ENCODE results near the gene STIMATE.

STIMATE gene

DNA sequence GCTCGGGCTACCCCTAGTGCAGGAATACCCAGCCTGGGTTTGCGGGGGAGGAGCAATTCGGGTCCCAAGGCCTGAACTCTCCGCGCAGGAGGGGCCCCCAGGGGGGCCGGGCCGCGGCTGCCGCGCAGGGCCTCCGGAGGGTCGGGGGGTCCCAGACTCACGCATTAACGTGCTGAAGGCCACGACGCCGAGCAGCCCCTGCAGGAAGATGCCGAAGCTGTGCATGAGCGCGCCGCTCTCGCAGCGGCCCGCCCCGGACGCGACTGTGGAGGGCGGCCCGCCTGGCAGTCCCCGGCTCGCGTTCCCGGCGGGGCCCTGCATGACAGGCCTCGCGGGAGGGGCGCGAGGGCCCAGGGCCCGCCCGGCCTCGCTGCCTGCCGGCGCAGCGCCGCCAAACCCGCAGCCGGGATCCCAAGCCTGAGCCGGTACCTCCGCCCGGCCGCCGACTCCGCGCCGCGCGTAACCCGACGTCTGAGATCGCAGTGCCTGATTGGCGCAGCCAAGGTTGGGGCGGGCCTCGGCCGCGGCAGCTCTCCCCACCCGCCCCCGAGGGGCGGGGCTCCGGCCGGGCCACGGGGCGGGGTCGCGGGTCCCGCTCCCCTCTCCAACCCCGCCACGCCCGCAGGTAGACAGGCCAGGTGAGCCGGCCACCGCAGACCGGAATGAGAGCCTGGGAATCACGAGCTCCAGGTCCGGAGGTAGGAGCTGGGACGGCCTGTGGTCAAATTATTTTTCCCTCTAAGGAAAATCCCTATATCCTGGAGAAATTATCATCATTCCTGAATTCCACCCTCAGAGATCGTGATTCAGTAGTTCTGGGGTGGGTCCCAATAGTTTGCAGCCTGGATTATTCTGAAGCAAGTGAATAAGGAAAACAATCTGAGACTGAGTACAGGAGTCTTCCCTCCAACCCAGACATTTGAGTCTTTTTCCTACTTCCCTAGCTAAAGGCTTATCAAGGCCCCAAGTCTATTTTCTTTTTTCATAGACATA is at the start of gene STIMATE:
TSS of gene STIMATE (minus strand) at position 419 of the 993 bp plus-strand sequence. CDS start at position 321, 98 bp downstream.
- no peaks in the 10 kb centered on the region for H3K36me3 ChIP-seq (replicated peaks)
- peak; percentile 79 to 91 for DNase-seq (ENCODE audit: low spot score in 2 of 2)
- H3K4me1 ChIP-seq: no peaks in the 10 kb centered on the region
- H3K27me3 ChIP-seq (ENCODE audit: low read depth): no peaks in the 10 kb centered on the region
- no peaks in the 10 kb centered on the region for H3K9me3 ChIP-seq
- in situ Hi-C loops (cut with MboI; ENCODE audit: low sequenced_read_pairs): no loop called here
- H3K4me3 ChIP-seq: peak within 1 kb of the TSS; percentile 60

DNA sequence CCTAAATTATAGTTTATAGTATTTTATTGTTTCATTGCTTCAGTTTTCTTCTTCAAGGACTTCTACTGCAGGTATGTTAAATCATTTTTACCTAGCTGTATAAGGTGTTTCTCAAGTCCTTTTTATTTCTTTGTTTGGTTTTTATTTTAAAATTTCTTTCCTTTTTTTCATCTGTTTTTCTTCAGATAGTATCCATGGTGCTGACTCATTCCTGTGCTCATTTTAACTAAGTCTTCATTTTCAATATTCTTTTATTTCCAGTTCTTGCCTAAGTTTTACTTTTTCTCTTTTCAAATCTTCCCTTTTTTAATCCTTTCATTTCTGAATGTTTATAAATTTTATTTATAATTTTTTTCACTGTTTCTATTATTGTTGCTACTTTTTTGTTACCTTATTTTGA is 42.3 kb upstream of the STIMATE start:
- Histone ChIP-seq H3K27me3 (ENCODE audit: low read depth) (no peaks in the 10 kb centered on the region), H3K9me3 (no peaks in the 10 kb centered on the region), H3K4me3 (no peak overlapping the region), H3K36me3 (replicated peaks) (0 out of 2 replicates have a peak, but pooled peaks cover 2% of the 10 kb centered on the region), H3K4me1 (peaks cover 9% of the 10 kb centered on the region)
- no peak for DNase-seq (ENCODE audit: low spot score in 2 of 2)
- in situ Hi-C loops (cut with MboI; ENCODE audit: low sequenced_read_pairs): no loop called here

DNA sequence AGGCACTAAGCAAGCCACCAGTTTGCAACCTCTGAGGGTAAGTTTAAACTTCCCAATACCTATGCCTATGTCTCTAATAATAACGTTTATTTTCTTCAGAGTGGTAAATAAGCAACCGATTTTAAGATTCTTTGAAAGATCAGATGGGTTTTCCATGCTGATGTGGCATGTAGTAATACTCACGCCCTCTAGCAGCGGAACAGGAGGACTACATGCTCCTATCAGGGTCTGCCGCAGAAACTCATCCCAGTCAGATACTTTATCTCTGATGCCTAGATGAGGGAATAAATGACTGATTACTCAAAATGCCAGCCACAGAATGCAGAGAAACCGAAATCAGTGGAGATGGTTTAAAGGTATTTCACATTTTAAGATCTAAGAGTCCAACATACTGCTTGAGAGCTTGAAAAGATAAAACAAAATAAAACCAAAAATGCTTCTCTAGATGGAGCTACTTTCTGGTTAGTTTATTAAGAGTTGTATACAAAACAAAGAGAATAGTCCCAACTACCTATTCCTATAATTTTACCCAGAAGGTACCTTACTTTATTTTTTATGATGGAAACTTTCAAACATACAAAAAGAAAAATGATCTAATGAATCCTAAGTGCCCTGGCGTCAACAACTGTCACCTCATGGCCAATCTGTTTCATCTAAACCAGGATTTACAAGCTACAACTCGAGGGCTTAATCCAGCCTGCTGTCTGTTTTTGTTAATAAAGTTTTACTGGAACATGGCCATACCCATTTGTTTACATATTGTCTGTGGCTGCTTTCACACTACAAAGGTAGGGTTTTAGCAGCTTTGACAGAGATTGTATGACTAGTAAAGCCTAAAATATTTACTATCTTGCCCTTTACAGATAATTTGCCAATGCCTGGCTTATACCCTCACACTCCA is 37.5 kb upstream of the STIMATE start:
- in situ Hi-C loops (cut with MboI; ENCODE audit: low sequenced_read_pairs): no loop called here
- Histone ChIP-seq H3K4me1 (peaks cover 9% of the 10 kb centered on the region), H3K27me3 (ENCODE audit: low read depth) (no peaks in the 10 kb centered on the region), H3K4me3 (no peak overlapping the region), H3K9me3 (no peaks in the 10 kb centered on the region), H3K36me3 (replicated peaks) (peaks cover 2% of the 10 kb centered on the region; the same call in 1 of the 2 replicates)
- peak; percentile 68 to 69 for DNase-seq (ENCODE audit: low spot score in 2 of 2)

- peaks cover 9% of the 10 kb centered on the region for H3K4me1 ChIP-seq
- no peaks in the 10 kb centered on the region for H3K27me3 ChIP-seq (ENCODE audit: low read depth)
- H3K36me3 ChIP-seq (replicated peaks): no peaks in the 10 kb centered on the region; the same call in 1 of the 2 replicates
- in situ Hi-C loops (cut with MboI; ENCODE audit: low sequenced_read_pairs): no loop called here
- no peaks in the 10 kb centered on the region for H3K9me3 ChIP-seq
- no peak overlapping the region for H3K4me3 ChIP-seq
- no peak for DNase-seq (ENCODE audit: low spot score in 2 of 2)
Observed at GRCh38 chr3:52931889-52932288, 34.5 kb upstream of the STIMATE start.

GRCh38 chr3:52931328-52931727 is 34.0 kb upstream of the STIMATE start:
- no peaks in the 10 kb centered on the region for H3K27me3 ChIP-seq (ENCODE audit: low read depth)
- DNase-seq (ENCODE audit: low spot score in 2 of 2): no peak
- H3K4me1 ChIP-seq: peaks cover 9% of the 10 kb centered on the region
- H3K36me3 ChIP-seq (replicated peaks): no peaks in the 10 kb centered on the region; the same call in 1 of the 2 replicates
- no peak overlapping the region for H3K4me3 ChIP-seq
- H3K9me3 ChIP-seq: no peaks in the 10 kb centered on the region
- in situ Hi-C loops (cut with MboI; ENCODE audit: low sequenced_read_pairs): no loop called here

DNA sequence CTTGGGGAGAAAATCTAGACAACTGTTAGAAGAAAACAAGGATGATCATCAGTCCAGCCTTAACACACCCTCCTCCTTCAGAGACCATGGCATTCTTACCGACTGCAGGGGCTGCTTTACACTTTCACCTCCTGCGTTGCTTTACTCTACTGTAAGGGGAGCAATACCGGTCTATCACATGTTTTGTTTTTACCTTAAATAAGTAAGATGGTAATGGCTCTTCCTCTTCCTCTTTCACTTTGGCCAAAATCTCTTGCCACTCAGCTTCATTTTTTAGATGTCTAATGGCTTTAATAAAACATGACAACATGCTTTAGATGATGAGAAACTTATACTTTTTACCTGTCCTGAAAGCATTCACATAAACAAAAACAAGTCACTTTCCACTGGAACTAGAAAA is 33.4 kb upstream of the STIMATE start:
- no peaks in the 10 kb centered on the region; the same call in 1 of the 2 replicates for H3K36me3 ChIP-seq (replicated peaks)
- in situ Hi-C loops (cut with MboI; ENCODE audit: low sequenced_read_pairs): no loop called here
- DNase-seq (ENCODE audit: low spot score in 2 of 2): no peak

GRCh38 chr3:52926554-52926953 is 29.2 kb upstream of the STIMATE start:
- Histone ChIP-seq H3K27me3 (ENCODE audit: low read depth) (no peaks in the 10 kb centered on the region), H3K4me1 (no peaks in the 10 kb centered on the region), H3K36me3 (replicated peaks) (no peaks in the 10 kb centered on the region; the same call in 1 of the 2 replicates), H3K9me3 (no peaks in the 10 kb centered on the region), H3K4me3 (no peak overlapping the region)
- in situ Hi-C loops (cut with MboI; ENCODE audit: low sequenced_read_pairs): no loop called here
- no peak for DNase-seq (ENCODE audit: low spot score in 2 of 2)

More for the DNA sequence above, 33.4 kb upstream of the STIMATE start:
- Histone ChIP-seq H3K27me3 (ENCODE audit: low read depth) (no peaks in the 10 kb centered on the region), H3K4me1 (peaks cover 9% of the 10 kb centered on the region), H3K9me3 (no peaks in the 10 kb centered on the region), H3K4me3 (no peak overlapping the region)

DNA sequence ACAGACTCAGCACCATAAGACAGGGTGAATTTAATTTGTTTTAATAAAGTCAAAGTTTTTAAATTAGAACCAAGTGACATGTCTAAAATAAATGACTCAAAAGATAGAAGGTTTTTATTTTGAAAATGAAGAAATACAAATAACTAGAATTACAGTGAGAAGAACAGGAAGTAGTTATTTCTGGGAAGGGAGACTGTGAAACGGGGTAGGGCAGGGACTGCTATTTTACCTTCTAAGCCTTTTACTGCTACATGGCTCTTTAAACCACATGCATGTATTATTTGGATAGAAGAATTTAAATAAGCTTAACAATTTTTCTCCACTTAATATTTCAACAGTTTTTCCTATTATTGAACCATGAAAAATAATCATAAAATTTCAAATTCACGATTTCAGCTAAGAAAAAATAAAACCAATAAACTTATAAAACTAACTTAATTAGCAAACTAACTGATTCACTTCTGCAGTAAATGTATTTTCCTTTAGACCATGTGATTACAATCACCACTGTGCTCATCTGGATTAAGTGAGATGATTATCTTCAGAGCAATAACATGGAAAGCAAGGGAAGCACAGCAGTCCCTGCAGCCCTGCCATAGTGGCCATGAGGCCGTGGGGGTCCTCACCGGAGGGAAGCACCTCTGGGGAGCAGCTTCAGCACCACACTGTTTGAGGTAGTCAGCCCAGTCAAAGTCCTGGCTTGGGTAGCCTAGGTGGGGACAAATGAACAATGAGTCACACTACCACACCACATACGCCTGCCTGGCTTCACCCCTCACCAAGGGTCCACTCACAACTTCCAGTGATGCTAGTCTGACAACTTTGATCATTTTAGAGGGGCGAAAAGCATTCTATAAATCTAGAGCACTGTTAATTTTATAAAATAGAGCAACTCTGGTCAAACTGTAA is 28.3 kb upstream of the STIMATE start:
- peaks cover 4% of the 10 kb centered on the region for H3K36me3 ChIP-seq (replicated peaks)
- no peaks in the 10 kb centered on the region for H3K27me3 ChIP-seq (ENCODE audit: low read depth)
- no peaks in the 10 kb centered on the region for H3K4me1 ChIP-seq
- H3K4me3 ChIP-seq: no peak overlapping the region
- DNase-seq (ENCODE audit: low spot score in 2 of 2): no peak
- no peaks in the 10 kb centered on the region for H3K9me3 ChIP-seq
- in situ Hi-C loops (cut with MboI; ENCODE audit: low sequenced_read_pairs): no loop called here

DNA sequence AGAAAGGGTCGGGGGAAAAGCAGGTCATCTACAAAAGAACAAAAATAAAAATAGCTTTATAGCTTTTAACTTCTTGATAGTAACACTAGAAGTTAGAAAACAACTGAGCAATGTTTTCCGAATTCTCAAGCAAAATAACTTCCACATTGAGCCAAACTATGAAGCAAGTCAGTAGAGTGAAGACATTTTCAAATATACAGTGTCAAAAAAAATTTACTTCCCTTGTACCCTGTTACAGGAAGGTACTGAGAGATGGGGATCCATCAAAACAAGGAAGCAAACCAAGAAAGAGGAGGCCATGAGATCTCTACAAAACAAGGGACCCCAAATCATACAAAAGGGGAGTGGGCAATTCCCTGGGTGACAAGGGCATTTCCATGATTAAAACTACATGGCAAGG is 26.6 kb upstream of the STIMATE start:
- Histone ChIP-seq H3K36me3 (replicated peaks) (peaks cover 14% of the 10 kb centered on the region), H3K9me3 (no peaks in the 10 kb centered on the region), H3K27me3 (ENCODE audit: low read depth) (no peaks in the 10 kb centered on the region), H3K4me3 (no peak overlapping the region), H3K4me1 (no peaks in the 10 kb centered on the region)
- in situ Hi-C loops (cut with MboI; ENCODE audit: low sequenced_read_pairs): no loop called here
- no peak for DNase-seq (ENCODE audit: low spot score in 2 of 2)

DNA sequence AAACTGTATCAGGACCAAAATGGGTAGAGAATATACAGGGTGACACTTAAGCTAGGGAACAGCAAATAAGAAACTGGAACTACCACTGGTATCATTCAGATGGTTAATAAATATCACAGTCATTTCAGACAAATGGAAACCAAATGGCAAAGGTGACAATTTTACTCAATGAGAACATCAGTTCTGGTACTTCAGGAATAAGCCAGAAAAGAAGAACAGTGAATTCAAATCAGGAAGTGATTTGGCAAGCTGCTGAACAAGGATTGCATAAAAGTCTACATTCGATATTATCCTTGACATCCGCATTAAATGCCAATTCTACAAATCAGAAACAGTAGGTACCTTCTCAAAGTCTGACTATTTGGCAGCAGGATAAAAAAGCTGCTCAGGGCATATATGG is 23.5 kb upstream of the STIMATE start:
- H3K4me3 ChIP-seq: no peak overlapping the region
- DNase-seq (ENCODE audit: low spot score in 2 of 2): no peak
- H3K36me3 ChIP-seq (replicated peaks): peaks cover 15% of the 10 kb centered on the region
- no peaks in the 10 kb centered on the region for H3K4me1 ChIP-seq
- H3K9me3 ChIP-seq: no peaks in the 10 kb centered on the region
- in situ Hi-C loops (cut with MboI; ENCODE audit: low sequenced_read_pairs): no loop called here
- no peaks in the 10 kb centered on the region for H3K27me3 ChIP-seq (ENCODE audit: low read depth)

DNA sequence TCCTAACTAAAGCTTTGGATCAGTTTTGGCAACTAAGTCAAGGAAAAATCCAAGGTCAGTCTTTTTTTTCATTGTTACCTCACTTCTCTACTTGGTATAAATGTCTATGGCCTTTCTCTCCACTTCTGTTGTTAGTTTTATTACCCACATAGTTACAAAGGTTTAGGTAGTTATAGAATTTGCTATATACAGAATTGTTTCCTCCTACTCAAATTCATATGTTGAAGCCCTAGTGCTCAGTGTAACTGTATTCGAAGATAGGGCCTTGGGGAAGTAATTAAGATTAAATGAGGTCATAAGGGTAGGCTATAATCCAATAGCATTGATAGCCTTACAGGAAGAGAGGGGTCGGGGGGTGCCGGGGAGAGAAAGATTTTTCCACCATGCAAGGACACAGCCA is 19.7 kb upstream of the STIMATE start:
- H3K36me3 ChIP-seq (replicated peaks): peaks cover 32% of the 10 kb centered on the region
- no peaks in the 10 kb centered on the region for H3K4me1 ChIP-seq
- in situ Hi-C loops (cut with MboI; ENCODE audit: low sequenced_read_pairs): no loop called here
- no peaks in the 10 kb centered on the region for H3K27me3 ChIP-seq (ENCODE audit: low read depth)
- H3K4me3 ChIP-seq: no peak overlapping the region
- no peaks in the 10 kb centered on the region for H3K9me3 ChIP-seq
- DNase-seq (ENCODE audit: low spot score in 2 of 2): no peak

DNA sequence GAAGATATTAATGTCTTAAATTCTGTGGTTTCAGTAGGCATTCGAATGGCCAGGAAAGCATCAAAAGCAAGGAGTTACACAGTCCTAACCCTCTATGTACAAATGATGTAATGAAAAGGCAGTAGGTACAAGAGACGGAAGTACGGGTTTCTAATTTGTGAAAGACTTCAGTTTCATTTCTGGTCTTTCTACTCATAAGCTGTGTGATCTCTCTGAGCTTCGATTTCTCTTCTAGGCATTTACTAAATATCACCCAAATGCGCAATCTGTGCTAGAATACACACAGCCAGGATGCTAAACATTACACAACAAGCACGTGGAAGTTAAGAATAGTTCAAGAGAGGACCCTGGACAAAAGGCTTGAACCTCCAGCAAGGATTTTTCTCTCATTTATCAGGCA is 17.9 kb upstream of the STIMATE start:
- in situ Hi-C loops (cut with MboI; ENCODE audit: low sequenced_read_pairs): no loop called here
- DNase-seq (ENCODE audit: low spot score in 2 of 2): no peak

More for the DNA sequence above, 17.9 kb upstream of the STIMATE start:
- no peaks in the 10 kb centered on the region for H3K4me1 ChIP-seq
- H3K27me3 ChIP-seq (ENCODE audit: low read depth): no peaks in the 10 kb centered on the region
- no peaks in the 10 kb centered on the region for H3K9me3 ChIP-seq
- no peak overlapping the region for H3K4me3 ChIP-seq
- H3K36me3 ChIP-seq (replicated peaks): peaks cover 26% of the 10 kb centered on the region
